GM12801 (cell line): ENCODE data around the gene CCNC.

ENCODE experiments used
- CTCF ChIP-seq: IDR thresholded peaks from one replicate; pipeline ENCODE4 v1.5.1; 2011; ENCODE audit warnings: control low read depth; ENCODE audit not compliant: insufficient read length; ENCODE audit errors: extremely low read depth

Gene CCNC

DNA sequence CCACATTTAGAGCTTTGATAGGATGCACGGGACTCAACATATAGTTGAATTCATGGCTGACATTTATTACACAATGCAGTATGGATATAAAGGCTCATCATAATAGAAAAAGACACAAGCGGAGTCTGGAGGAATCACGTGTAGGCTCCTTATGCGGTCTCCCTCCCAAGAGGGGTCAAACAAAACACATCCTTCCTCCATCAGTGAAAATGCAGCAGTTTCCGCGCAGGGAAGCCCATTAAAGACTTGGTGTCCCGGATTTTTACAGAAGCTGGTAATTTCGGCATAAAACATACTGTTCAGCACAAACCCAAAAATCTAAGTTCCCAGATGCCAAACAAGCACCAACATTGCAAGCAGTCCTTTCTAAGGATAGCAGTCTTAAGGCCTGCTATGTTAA lies 54.4 kb downstream of the CCNC start:
- TF ChIP-seq CTCF: no peak

- TF ChIP-seq CTCF: no peak
These were observed 56.4 kb downstream of the CCNC start for GRCh38 chr6:99512033-99512432.

GRCh38 chr6:99507648-99508047 lies 60.8 kb downstream of the CCNC start:
- TF ChIP-seq CTCF: no peak

GRCh38 chr6:99501762-99502161 lies 66.7 kb downstream of the CCNC start:
- no peak for TF ChIP-seq CTCF

GRCh38 chr6:99498421-99498820 lies 70.0 kb downstream of the CCNC start:
- TF ChIP-seq CTCF: no peak

DNA sequence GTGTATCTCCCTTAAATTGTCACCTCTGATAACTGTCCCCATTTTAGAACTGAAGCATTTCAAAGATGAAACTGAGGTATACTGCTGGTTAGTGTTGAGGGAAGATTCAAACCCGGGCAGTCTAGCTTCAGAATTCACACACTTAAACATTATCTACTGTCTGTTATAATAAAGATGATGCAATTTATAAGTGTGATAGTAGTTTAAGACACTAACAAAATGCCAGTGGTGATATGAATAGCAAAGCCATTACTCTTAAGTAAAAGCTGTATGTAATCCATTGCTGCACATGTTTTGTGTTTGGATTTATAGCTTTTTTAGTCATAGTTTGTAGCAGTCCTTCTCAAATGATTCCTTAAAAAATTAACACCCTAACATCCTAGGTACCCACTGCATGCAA lies 73.0 kb downstream of the CCNC start:
- no peak for TF ChIP-seq CTCF
